Measurements from ENCODE around the gene WDR59. TPM values are rescaled to one million over a fixed set of nuclear protein-coding genes. Genes with fewer than 3 reads are reported as not detected.

The WDR59 gene
- total and polyA plus RNA-seq, 3 experiments from 2014 or later: 13.0 to 56.5 (median 55.9) TPM

DNA sequence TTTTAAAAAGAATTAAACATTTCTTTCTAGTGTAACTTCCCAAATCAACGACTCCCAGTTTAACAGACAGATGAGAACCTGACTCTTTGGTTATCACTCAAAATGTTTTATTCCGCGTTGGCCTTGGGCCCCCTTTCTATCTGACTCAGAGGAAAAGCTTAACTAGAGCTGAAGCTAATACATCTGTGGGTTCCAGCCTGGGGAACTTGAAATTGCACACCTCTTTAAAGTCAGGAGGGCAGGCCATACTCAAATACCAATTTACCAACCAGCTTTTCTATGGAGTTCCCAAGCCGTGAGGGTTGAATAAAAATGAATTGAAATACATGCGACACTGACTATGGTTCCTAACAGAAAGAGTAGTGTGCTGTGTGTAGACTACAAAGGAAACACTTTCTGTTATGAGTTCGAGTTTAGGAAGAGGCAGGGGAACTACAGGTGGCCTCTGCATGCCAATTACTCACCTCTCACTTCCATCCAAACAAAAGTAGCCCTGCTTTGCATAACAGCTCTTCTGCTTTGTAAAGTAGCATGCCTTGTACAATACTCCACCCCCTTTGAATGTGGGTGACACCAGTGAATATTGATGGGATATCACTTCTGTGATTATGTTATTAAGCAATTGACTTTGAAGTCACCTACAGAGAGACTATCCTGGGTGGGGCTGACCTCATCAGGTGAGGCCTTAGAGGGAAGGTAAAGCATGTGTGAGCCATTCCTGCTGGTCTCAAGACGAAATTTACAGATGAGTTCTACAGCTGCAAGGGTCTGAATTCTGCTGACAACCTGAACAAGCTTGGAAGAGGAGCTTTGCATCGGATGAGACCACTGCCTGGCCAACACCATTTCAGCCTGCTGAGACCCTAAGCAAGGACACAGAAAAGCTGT, 92.1 kb downstream of the WDR59 start:
- H3K27me3 ChIP-seq (ENCODE audit: insufficient read depth, low read length, poor library complexity, severe bottlenecking): no peaks in the 10 kb centered on the region
- Mint-ChIP-seq H3K4me1 (peaks cover 8 to 21% (median 17%) of the 10 kb centered on the region in 3 donors), H3K9me3 (peaks cover 0 to 3% (median 0%) of the 10 kb centered on the region in 5 donors), H3K27ac (peak overlapping the region in 6 of 8 donors; percentile 32 to 82 (median 52)), H3K36me3 (peaks cover 27 to 82% (median 36%) of the 10 kb centered on the region in 3 donors), H3K27me3 (no peaks in the 10 kb centered on the region), H3K4me3 (no peak overlapping the region)
- H3K9me3 ChIP-seq (ENCODE audit: low read length): no peaks in the 10 kb centered on the region
- H3K27ac ChIP-seq (ENCODE audit: low read depth, low read length): no peak overlapping the region
- no peak for DNase-seq
- no peaks in the 10 kb centered on the region for H3K4me1 ChIP-seq (ENCODE audit: insufficient read depth, low read length)
- peaks cover 8% of the 10 kb centered on the region for H3K36me3 ChIP-seq (ENCODE audit: insufficient read depth, low read length)
- H3K4me3 ChIP-seq (ENCODE audit: low read length): no peak overlapping the region
- ChIA-PET CTCF (no interaction called here), POLR2A (no interaction called here)

DNA sequence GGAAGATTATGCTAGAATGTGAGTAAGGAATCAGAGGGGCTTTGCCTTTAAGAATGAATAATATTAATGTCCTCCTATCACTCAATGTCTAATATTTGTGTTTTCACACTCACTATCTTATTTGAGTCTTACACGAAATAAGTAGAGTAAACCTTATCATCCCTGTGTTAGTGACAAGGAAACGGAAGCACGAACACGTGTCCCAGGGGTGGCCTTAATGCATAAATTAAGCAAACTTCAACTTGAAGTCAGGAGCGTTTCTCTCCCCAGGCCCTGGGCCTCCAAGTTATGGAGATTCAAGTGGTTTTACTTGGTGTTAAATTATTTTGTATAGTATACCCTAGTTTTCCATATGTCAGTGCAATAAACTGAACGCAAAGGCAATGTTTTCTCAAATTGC, 96.0 kb downstream of the WDR59 start:
- H3K4me1 ChIP-seq (ENCODE audit: insufficient read depth, low read length): no peaks in the 10 kb centered on the region
- H3K4me3 ChIP-seq (ENCODE audit: low read length): no peak overlapping the region
- H3K27ac ChIP-seq (ENCODE audit: low read depth, low read length): no peak overlapping the region
- Mint-ChIP-seq H3K4me3 (peak overlapping the region in 5 of 7 donors; percentile 18 to 77 (median 57)), H3K27me3 (no peaks in the 10 kb centered on the region), H3K36me3 (peaks cover 46 to 90% (median 48%) of the 10 kb centered on the region in 3 donors), H3K4me1 (peaks cover 8 to 31% (median 17%) of the 10 kb centered on the region in 3 donors), H3K27ac (peak overlapping the region in 7 of 8 donors; percentile 87 to 95 (median 92)), H3K9me3 (peaks cover 0 to 3% (median 0%) of the 10 kb centered on the region in 5 donors)
- ChIA-PET POLR2A (no interaction called here), CTCF (no interaction called here)
- DNase-seq: peak in 1 of 5 donors; percentile 9
- no peaks in the 10 kb centered on the region for H3K27me3 ChIP-seq (ENCODE audit: insufficient read depth, low read length, poor library complexity, severe bottlenecking)
- H3K9me3 ChIP-seq (ENCODE audit: low read length): no peaks in the 10 kb centered on the region
- peaks cover 12% of the 10 kb centered on the region for H3K36me3 ChIP-seq (ENCODE audit: insufficient read depth, low read length)

DNA sequence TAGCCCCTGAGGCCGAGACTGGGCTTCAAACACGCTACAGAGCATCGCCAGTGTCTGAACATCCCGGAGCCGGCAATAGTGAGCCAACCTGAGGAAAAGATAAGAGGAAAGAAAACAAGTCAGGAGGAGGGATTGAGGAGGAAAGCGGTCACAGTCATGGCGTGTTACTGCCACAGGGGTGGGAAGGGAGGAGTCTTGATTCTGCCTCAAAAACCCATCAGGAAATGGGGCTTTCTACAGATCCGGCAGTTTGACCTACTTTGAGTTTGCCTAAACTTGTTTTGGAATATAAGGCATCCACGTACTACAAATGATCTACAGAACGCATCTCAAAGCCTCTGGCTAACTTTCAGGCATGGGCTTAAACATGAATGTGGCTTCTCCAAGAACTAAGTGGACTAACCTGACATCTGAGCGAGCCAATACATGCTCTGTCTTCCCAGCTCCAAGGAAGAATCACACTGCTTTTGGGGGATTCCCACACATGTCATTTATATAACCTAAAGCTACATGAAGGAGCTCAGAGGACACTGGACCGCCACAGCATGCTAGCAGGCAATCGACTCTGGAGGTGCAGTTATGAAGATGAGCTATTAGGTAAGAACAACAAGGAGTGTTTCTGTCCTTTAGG, 96.6 kb downstream of the WDR59 start:
- peaks cover 8 to 34% (median 17%) of the 10 kb centered on the region in 3 donors for H3K4me1 Mint-ChIP-seq
- Histone ChIP-seq H3K9me3 (ENCODE audit: low read length) (no peaks in the 10 kb centered on the region), H3K27ac (ENCODE audit: low read depth, low read length) (no peak overlapping the region), H3K4me1 (ENCODE audit: insufficient read depth, low read length) (no peaks in the 10 kb centered on the region), H3K36me3 (ENCODE audit: insufficient read depth, low read length) (peaks cover 14% of the 10 kb centered on the region), H3K27me3 (ENCODE audit: insufficient read depth, low read length, poor library complexity, severe bottlenecking) (no peaks in the 10 kb centered on the region), H3K4me3 (ENCODE audit: low read length) (no peak overlapping the region)
- H3K9me3 Mint-ChIP-seq: peaks cover 0 to 3% (median 0%) of the 10 kb centered on the region in 5 donors
- DNase-seq: peak in 2 of 5 donors; percentile 29 to 52
- CTCF ChIA-PET: no interaction called here
- H3K27ac Mint-ChIP-seq: peak overlapping the region in 7 of 8 donors; percentile 87 to 95 (median 92)
- POLR2A ChIA-PET: interaction anchor here (1.1 kb wide), 1 partner anchor 97 kb away, joined by 4 read pairs; the partner anchor contains the start of gene WDR59
- H3K27me3 Mint-ChIP-seq: no peaks in the 10 kb centered on the region
- H3K36me3 Mint-ChIP-seq: peaks cover 47 to 90% (median 50%) of the 10 kb centered on the region in 3 donors
- peak overlapping the region in 6 of 7 donors; percentile 24 to 77 (median 44) for H3K4me3 Mint-ChIP-seq

GRCh38 chr16:74887084-74887483, 97.8 kb downstream of the WDR59 start:
- no peak for DNase-seq
- peaks cover 10% of the 10 kb centered on the region for H3K36me3 ChIP-seq (ENCODE audit: insufficient read depth, low read length)
- POLR2A ChIA-PET: interaction anchor here (1.1 kb wide), 1 partner anchor 98 kb away, joined by 4 read pairs; the partner anchor contains the start of gene WDR59
- peak overlapping the region in 5 of 8 donors; percentile 23 to 94 (median 63) for H3K27ac Mint-ChIP-seq
- H3K27ac ChIP-seq (ENCODE audit: low read depth, low read length): no peak overlapping the region
- H3K27me3 ChIP-seq (ENCODE audit: insufficient read depth, low read length, poor library complexity, severe bottlenecking): no peaks in the 10 kb centered on the region
- CTCF ChIA-PET: no interaction called here
- peaks cover 8 to 33% (median 17%) of the 10 kb centered on the region in 3 donors for H3K4me1 Mint-ChIP-seq
- H3K9me3 ChIP-seq (ENCODE audit: low read length): no peaks in the 10 kb centered on the region
- H3K4me3 Mint-ChIP-seq: peak overlapping the region in 1 of 7 donors; percentile 49
- H3K4me1 ChIP-seq (ENCODE audit: insufficient read depth, low read length): no peaks in the 10 kb centered on the region
- H3K27me3 Mint-ChIP-seq: no peaks in the 10 kb centered on the region
- H3K36me3 Mint-ChIP-seq: peaks cover 45 to 87% (median 47%) of the 10 kb centered on the region in 3 donors
- H3K4me3 ChIP-seq (ENCODE audit: low read length): no peak overlapping the region
- H3K9me3 Mint-ChIP-seq: peaks cover 0 to 3% (median 0%) of the 10 kb centered on the region in 5 donors

- Mint-ChIP-seq H3K27ac (peak overlapping the region in 4 of 8 donors; percentile 12 to 67 (median 40)), H3K4me1 (peaks cover 0 to 2% (median 0%) of the 10 kb centered on the region in 3 donors), H3K9me3 (no peaks in the 10 kb centered on the region), H3K27me3 (no peaks in the 10 kb centered on the region), H3K36me3 (peaks cover 14 to 72% (median 32%) of the 10 kb centered on the region in 3 donors), H3K4me3 (no peak overlapping the region)
- H3K36me3 ChIP-seq (ENCODE audit: insufficient read depth, low read length): peaks cover 16% of the 10 kb centered on the region
- H3K9me3 ChIP-seq (ENCODE audit: low read length): no peaks in the 10 kb centered on the region
- no peak overlapping the region for H3K4me3 ChIP-seq (ENCODE audit: low read length)
- CTCF ChIA-PET: no interaction called here
- H3K27me3 ChIP-seq (ENCODE audit: insufficient read depth, low read length, poor library complexity, severe bottlenecking): no peaks in the 10 kb centered on the region
- POLR2A ChIA-PET: no interaction called here
- DNase-seq: no peak
- H3K4me1 ChIP-seq (ENCODE audit: insufficient read depth, low read length): no peaks in the 10 kb centered on the region
- no peak overlapping the region for H3K27ac ChIP-seq (ENCODE audit: low read depth, low read length)
Observed at GRCh38 chr16:74877706-74878105, 107.2 kb downstream of the WDR59 start.

GRCh38 chr16:74874912-74875546, 109.9 kb downstream of the WDR59 start:
- peaks cover 0 to 2% (median 0%) of the 10 kb centered on the region in 3 donors for H3K4me1 Mint-ChIP-seq

DNA sequence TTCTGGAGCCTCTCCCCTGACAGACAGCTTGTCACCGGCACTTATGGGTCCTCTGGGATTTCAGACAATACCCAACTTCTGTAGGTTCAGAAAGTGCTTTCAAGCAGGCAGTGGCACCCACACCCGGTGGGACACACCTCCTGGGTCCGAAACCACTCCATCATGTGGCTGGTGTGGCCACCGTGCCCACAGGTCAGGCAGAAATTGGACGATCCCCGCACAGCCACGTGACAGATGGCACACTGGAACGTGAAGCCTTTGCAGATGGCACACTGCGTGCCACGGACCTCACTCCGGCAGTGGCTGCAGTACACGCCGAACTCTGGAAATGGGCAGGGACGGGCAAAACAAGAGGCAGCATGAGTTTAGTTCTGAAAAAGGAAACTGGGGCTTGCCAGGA, 110.8 kb downstream of the WDR59 start:
- H3K27me3 ChIP-seq (ENCODE audit: insufficient read depth, low read length, poor library complexity, severe bottlenecking): no peaks in the 10 kb centered on the region
- no peaks in the 10 kb centered on the region for H3K4me1 ChIP-seq (ENCODE audit: insufficient read depth, low read length)
- no peak overlapping the region for H3K27ac ChIP-seq (ENCODE audit: low read depth, low read length)
- Mint-ChIP-seq H3K9me3 (no peaks in the 10 kb centered on the region), H3K27ac (peak overlapping the region in 2 of 8 donors; percentile 37 to 84), H3K4me3 (no peak overlapping the region), H3K36me3 (peaks cover 9 to 58% (median 25%) of the 10 kb centered on the region in 3 donors), H3K27me3 (no peaks in the 10 kb centered on the region), H3K4me1 (peaks cover 5 to 6% (median 5%) of the 10 kb centered on the region in 3 donors)
- peaks cover 14% of the 10 kb centered on the region for H3K36me3 ChIP-seq (ENCODE audit: insufficient read depth, low read length)
- POLR2A ChIA-PET: no interaction called here
- H3K4me3 ChIP-seq (ENCODE audit: low read length): no peak overlapping the region
- DNase-seq: no peak
- CTCF ChIA-PET: interaction anchor here (4.3 kb wide), 1 partner anchor 12 kb away, joined by 16 read pairs; no protein-coding TSS in a partner anchor
- no peaks in the 10 kb centered on the region for H3K9me3 ChIP-seq (ENCODE audit: low read length)

More at GRCh38 chr16:74874912-74875546, 109.9 kb downstream of the WDR59 start:
- H3K27me3 Mint-ChIP-seq: no peaks in the 10 kb centered on the region
- no peak overlapping the region for H3K27ac ChIP-seq (ENCODE audit: low read depth, low read length)
- POLR2A ChIA-PET: no interaction called here
- H3K36me3 Mint-ChIP-seq: peaks cover 9 to 65% (median 23%) of the 10 kb centered on the region in 3 donors
- CTCF ChIA-PET: no interaction called here
- H3K4me3 ChIP-seq (ENCODE audit: low read length): no peak overlapping the region
- H3K4me1 ChIP-seq (ENCODE audit: insufficient read depth, low read length): no peaks in the 10 kb centered on the region
- no peaks in the 10 kb centered on the region for H3K9me3 ChIP-seq (ENCODE audit: low read length)
- H3K27ac Mint-ChIP-seq: peak overlapping the region in 5 of 8 donors; percentile 51 to 77 (median 67)
- H3K4me3 Mint-ChIP-seq: no peak overlapping the region
- peak in 1 of 5 donors; percentile 1 for DNase-seq
- H3K36me3 ChIP-seq (ENCODE audit: insufficient read depth, low read length): peaks cover 16% of the 10 kb centered on the region
- no peaks in the 10 kb centered on the region for H3K27me3 ChIP-seq (ENCODE audit: insufficient read depth, low read length, poor library complexity, severe bottlenecking)
- H3K9me3 Mint-ChIP-seq: no peaks in the 10 kb centered on the region
